ENCODE measurements around the gene CEACAM7. TPM values are rescaled to one million over a fixed set of nuclear protein-coding genes. Genes with fewer than 3 reads are reported as not detected.

CEACAM7 gene
- total and polyA plus RNA-seq, 11 donors, result 0.12 to 0.26 TPM; not detected in 9

GRCh38 chr19:41703602-41704293 lies 15.7 kb upstream of the CEACAM7 start:
- no peaks in the 10 kb centered on the region for H3K9me3 ChIP-seq
- H3K4me3 ChIP-seq, result no peak overlapping the region
- peak in 1 of 5 donors; percentile 28 for DNase-seq
- no peak for TF ChIP-seq CTCF (IDR thresholded peaks at IDR 0.05)
- TF ChIP-seq POLR2A (IDR thresholded peaks at IDR 0.05), result no peak
- intact Hi-C loops (cut with DNase I), result no loop called here
- peaks cover 0 to 79% (median 29%) of the 10 kb centered on the region in 9 donors for H3K27me3 ChIP-seq
- no peaks in the 10 kb centered on the region for H3K36me3 ChIP-seq
- WGBS, 4 donors, result 51 to 68% (median 59%) methylated on average over 4 to 8 of the region's 8 CpGs
- H3K4me1 ChIP-seq, result no peaks in the 10 kb centered on the region
- no peak for ATAC-seq
- H3K27ac ChIP-seq, result no peak overlapping the region

GRCh38 chr19:41702171-41702651 lies 14.1 kb upstream of the CEACAM7 start:
- Histone ChIP-seq H3K27me3 (peaks cover 0 to 65% (median 20%) of the 10 kb centered on the region in 9 donors), H3K4me3 (no peak overlapping the region), H3K9me3 (no peaks in the 10 kb centered on the region), H3K36me3 (no peaks in the 10 kb centered on the region), H3K4me1 (no peaks in the 10 kb centered on the region), H3K27ac (no peak overlapping the region)
- intact Hi-C loops (cut with DNase I), result no loop called here
- ATAC-seq (no peak), DNase-seq (no peak)
- 35 to 42% (median 38%) methylated on average over 3 of the region's 3 CpGs for WGBS, 4 donors
- TF ChIP-seq CTCF (IDR thresholded peaks at IDR 0.05) (no peak), POLR2A (IDR thresholded peaks at IDR 0.05) (no peak)

- Histone ChIP-seq H3K36me3 (no peaks in the 10 kb centered on the region), H3K4me3 (no peak overlapping the region), H3K4me1 (no peaks in the 10 kb centered on the region), H3K27me3 (peaks cover 0 to 64% (median 14%) of the 10 kb centered on the region in 9 donors), H3K27ac (no peak overlapping the region), H3K9me3 (no peaks in the 10 kb centered on the region)
- peak in 1 of 5 donors; percentile 17 for DNase-seq
- TF ChIP-seq CTCF (IDR thresholded peaks at IDR 0.05) (no peak), POLR2A (IDR thresholded peaks at IDR 0.05) (no peak)
- ATAC-seq, result no peak
- intact Hi-C loops (cut with DNase I), result no loop called here
- 11 to 38% (median 33%) methylated on average over 6 to 10 of the region's 10 CpGs for WGBS, 4 donors
Observed at GRCh38 chr19:41701401-41702075, 13.5 kb upstream of the CEACAM7 start.

Measured in heart left ventricle (tissue), 16 donors.